Measurements from ENCODE around the gene PTPN14. TPM values are rescaled to one million over a fixed set of nuclear protein-coding genes. Genes with fewer than 3 reads are reported as not detected.

PTPN14 gene
- total RNA-seq, 1 donor from 2014 or later, result 24.6 TPM

- no peak for TF ChIP-seq CTCF (conservative IDR thresholded peaks at IDR 0.05; ENCODE audit: low read depth, low read length)
- H3K4me3 ChIP-seq (ENCODE audit: low read depth, low read length), result no peak overlapping the region
- no peak for DNase-seq (ENCODE audit: low read depth)
Measured at GRCh38 chr1:214515544-214516433, 35.6 kb downstream of the PTPN14 start.

DNA sequence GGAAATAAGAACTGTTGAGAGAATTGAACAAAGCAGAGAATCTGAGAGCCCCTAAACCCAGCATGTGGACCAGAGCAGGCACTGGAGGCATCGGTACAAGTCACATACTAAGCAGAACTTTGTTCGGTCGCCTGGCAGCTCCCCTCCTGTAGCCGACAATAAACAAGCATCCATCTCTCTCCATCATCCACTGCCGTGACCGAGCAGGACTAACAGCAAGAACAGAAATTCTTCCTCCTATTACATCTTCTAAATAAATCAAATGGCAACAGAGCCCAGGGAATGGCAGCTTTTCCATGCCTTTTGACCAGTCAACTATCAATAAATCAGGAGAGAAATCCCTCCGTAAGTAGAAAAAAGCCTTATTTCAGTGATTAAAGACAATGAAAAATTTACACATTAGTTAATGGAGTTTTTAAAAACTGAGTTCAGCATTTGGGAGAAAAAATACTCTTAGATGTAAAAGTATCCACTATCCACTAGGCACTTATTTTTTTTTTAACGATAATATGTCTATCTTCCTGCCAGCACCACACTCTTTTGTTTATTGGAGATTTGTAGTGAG is 36.5 kb downstream of the PTPN14 start:
- TF ChIP-seq CTCF (conservative IDR thresholded peaks at IDR 0.05; ENCODE audit: low read depth, low read length), result no peak
- no peak overlapping the region for H3K4me3 ChIP-seq (ENCODE audit: low read depth, low read length)
- no peak for DNase-seq (ENCODE audit: low read depth)

DNA sequence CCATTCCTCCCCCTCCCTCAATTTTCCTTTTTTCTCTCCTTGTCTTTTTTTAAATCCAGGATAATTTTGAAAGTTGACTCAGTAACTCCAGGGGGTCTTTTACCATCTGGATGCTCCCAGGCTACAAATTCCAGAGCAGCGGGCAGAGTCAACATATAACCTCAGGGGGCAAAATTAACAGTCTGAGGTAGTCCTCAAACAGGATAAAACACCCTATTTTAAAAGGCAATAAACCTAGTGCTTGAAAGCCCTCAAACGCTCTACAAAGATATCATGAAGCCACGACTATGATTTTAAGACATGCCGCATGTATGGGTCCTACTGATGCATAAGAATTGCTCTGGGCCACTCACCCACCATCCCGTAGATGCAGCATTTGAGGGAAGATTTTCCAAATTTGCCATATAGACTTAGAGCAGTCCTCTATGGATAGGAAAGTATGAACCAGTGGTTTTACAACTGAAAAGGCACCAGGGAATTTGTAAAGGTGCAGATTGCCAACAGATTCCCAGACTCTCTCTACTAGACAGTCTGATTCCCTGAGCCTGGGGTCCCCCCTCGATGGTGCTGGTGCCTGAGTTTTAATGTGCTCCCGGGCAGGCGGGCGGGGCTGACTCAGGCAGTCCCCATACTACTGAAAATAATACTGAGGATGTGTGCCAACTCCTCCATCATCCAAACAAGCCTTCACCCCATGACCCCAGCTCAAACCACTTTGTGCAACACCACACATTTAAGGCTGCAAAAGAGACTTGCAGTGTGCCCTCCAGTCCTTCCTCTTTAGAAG is 37.2 kb downstream of the PTPN14 start:
- no peak overlapping the region for H3K4me3 ChIP-seq (ENCODE audit: low read depth, low read length)
- TF ChIP-seq CTCF (conservative IDR thresholded peaks at IDR 0.05; ENCODE audit: low read depth, low read length), result no peak
- DNase-seq (ENCODE audit: low read depth), result no peak

DNA sequence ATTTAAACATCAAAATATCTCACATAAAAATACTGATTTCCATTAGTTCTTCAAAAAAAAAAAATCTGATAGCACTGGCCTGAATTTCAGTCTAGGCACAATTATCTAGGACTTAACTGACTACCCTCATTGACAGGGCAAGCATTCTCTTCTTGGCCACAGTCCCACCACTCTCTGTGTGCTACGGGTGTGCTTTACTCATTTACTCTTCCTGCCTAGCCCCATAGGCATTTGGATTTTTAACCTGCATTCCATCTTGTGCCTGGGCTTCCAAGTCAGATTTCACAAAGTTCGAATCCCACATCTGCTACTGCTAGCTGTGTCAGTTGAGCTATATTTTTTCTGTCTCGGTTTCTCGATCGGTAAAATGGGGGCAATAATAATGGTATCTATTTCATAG is 38.0 kb downstream of the PTPN14 start:
- no peak for TF ChIP-seq CTCF (conservative IDR thresholded peaks at IDR 0.05; ENCODE audit: low read depth, low read length)
- DNase-seq (ENCODE audit: low read depth), result no peak
- no peak overlapping the region for H3K4me3 ChIP-seq (ENCODE audit: low read depth, low read length)

GRCh38 chr1:214511639-214511998 is 39.8 kb downstream of the PTPN14 start:
- no peak for TF ChIP-seq CTCF (conservative IDR thresholded peaks at IDR 0.05; ENCODE audit: low read depth, low read length)
- H3K4me3 ChIP-seq (ENCODE audit: low read depth, low read length), result no peak overlapping the region
- no peak for DNase-seq (ENCODE audit: low read depth)

DNA sequence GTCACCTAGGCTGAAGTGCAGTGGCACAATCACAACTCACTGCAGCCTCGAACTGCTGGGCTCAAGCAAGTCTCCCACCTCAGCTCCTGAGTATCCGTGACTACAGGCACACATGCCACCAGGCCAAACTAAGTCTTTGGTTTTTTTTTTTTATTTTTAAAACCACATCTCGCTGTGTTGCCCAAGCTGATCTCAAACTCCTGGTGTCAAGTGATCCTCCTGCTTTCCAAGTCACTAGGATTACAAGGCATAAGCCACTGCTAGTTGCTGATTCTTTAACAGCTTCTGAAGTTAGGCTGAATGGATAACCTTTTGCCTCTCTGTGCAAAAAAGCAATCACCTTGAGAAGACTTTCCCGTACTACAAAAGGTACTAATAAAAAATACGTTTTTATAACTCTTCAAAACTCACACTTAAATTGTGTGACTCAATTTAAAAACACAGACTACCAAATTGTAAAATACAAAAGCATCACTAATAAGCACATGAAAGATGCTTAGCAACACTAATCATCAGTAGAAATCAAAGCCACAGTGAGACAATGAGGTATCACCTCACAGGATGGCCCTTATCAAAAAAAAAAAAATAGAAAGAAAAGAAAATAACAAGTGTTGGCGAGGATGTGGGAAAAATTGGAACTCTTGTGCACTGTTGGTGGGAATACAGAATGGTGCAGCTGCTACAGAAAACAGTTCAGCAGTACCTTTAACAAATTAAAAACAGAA is 40.3 kb downstream of the PTPN14 start:
- DNase-seq (ENCODE audit: low read depth), result no peak
- no peak for TF ChIP-seq CTCF (conservative IDR thresholded peaks at IDR 0.05; ENCODE audit: low read depth, low read length)
- H3K4me3 ChIP-seq (ENCODE audit: low read depth, low read length), result no peak overlapping the region

Data from epithelial cell of proximal tubule (primary cell).